Measurements from ENCODE around the gene CFAP97. TPM values are rescaled to one million over a fixed set of nuclear protein-coding genes. Genes with fewer than 3 reads are reported as not detected.

CFAP97 gene
- total and polyA plus RNA-seq, 9 of the 15 experiments (the other 6 are each of a cell fraction or from before 2014, with no cell fraction given): 17.3 to 57.8 (median 44.4) TPM

DNA sequence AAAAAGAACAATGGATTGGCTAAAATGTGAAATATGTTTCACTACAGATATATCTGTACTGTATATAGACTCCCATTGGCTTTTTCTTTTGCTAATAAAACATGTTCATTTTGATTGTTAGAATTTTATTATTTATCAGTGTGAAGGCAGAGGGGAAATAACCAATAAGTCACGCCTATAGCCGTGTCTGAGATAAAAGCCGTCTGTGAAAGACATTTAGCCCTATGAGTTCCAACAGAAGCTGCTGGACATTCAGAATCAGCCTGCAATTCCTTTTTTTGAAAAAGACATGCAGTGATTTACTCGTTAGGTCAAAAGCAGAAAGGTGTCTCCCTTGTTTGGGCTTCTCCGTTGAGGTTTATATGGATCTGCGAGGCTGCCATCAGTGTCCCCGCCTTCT is 84.9 kb downstream of the CFAP97 start:
- Histone ChIP-seq H3K4me1 (replicated peaks in 1 of 2; ENCODE audit: control insufficient read depth in 2 of 2, insufficient read depth in 2 of 2, low read length in 2 of 2) (peaks cover 5 to 38% of the 10 kb centered on the region in 2 experiments), H3K27ac (ENCODE audit: extremely low read depth, low read depth, low read length) (no peak overlapping the region), H3K9me1 (ENCODE audit: control insufficient read depth, insufficient read depth, low read length) (no peaks in the 10 kb centered on the region), H3K36me3 (ENCODE audit: control insufficient read depth, insufficient read depth, low read length) (no peaks in the 10 kb centered on the region), H2AFZ (ENCODE audit: low read depth, low read length) (peak overlapping the region; percentile 79), H3K27me3 (ENCODE audit: control insufficient read depth in 2 of 2, insufficient read depth in 2 of 2, low read length in 2 of 2) (no peaks in the 10 kb centered on the region), H3K9ac (ENCODE audit: insufficient read depth in 1 of 2, low read depth in 2 of 2, low read length in 2 of 2) (no peak overlapping the region), H3K4me3 (no peak overlapping the region), H3K79me2 (ENCODE audit: control insufficient read depth, insufficient read depth, low read length) (no peaks in the 10 kb centered on the region), H3K9me3 (replicated peaks; ENCODE audit: control insufficient read depth, insufficient read depth, low read depth, low read length) (no peaks in the 10 kb centered on the region), H3K4me2 (ENCODE audit: insufficient read depth, low read length) (no peak overlapping the region; the same call in 1 of the 2 replicates), H4K20me1 (replicated peaks; ENCODE audit: control insufficient read depth, insufficient read depth, low read length) (no peaks in the 10 kb centered on the region)
- FAIRE-seq (no peak), DNase-seq (ENCODE audit: extremely low read depth in 1 of 4, low spot score in 3 of 4) (no peak), ATAC-seq (no peak)
- BruUV-seq (replicated peaks): no TSS peak
- 68% methylated on average over 7 of the region's 7 CpGs for WGBS (ENCODE audit: insufficient coverage, low coverage, missing lambda C conversion rate)
- ChIA-PET CTCF (ENCODE audit: low intra/inter-chr PET ratio) (no interaction called here), POLR2A (interaction anchor here (0.6 kb wide), 1 partner anchor 369 kb away, joined by 3 read pairs; no protein-coding TSS in a partner anchor)
- intact Hi-C loops (cut with micrococcal nuclease): no loop called here
- in situ Hi-C loops (cut with MboI): no loop called here
- TF ChIP-seq, protein P1, sequence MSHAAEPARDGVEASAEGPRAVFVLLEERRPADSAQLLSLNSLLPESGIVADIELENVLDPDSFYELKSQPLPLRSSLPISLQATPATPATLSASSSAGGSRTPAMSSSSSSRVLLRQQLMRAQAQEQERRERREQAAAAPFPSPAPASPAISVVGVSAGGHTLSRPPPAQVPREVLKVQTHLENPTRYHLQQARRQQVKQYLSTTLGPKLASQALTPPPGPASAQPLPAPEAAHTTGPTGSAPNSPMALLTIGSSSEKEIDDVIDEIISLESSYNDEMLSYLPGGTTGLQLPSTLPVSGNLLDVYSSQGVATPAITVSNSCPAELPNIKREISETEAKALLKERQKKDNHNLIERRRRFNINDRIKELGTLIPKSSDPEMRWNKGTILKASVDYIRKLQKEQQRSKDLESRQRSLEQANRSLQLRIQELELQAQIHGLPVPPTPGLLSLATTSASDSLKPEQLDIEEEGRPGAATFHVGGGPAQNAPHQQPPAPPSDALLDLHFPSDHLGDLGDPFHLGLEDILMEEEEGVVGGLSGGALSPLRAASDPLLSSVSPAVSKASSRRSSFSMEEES (CRISPR knock-in tag; IDR thresholded peaks at IDR 0.05): no peak
- TF ChIP-seq ZNF212 (CRISPR knock-in tag; IDR thresholded peaks at IDR 0.05): no peak
- no peak for TF ChIP-seq NONO (IDR thresholded peaks at IDR 0.05; ENCODE audit: low read depth in 2 of 2, low read length in 1 of 2)
- TF ChIP-seq PRMT5 (CRISPR knock-in tag; IDR thresholded peaks at IDR 0.05): no peak
- no peak for TF ChIP-seq TEAD4 (IDR thresholded peaks at IDR 0.05; ENCODE audit: low read length)
- TF ChIP-seq TEAD4 (CRISPR knock-in tag; IDR thresholded peaks at IDR 0.05; ENCODE audit: borderline replicate concordance): no peak
- no peak for TF ChIP-seq TEAD2 (tag; IDR thresholded peaks at IDR 0.05)
- TF ChIP-seq RHOXF2B (CRISPR knock-in tag; conservative IDR thresholded peaks at IDR 0.05): no peak
- TF ChIP-seq SP1 (CRISPR knock-in tag; IDR thresholded peaks at IDR 0.05): no peak
- no peak for TF ChIP-seq ZNF586 (CRISPR knock-in tag; conservative IDR thresholded peaks at IDR 0.05)
- no peak for TF ChIP-seq NR2C1 (IDR thresholded peaks at IDR 0.05)
- TF ChIP-seq NR2C1 (tag; IDR thresholded peaks at IDR 0.05): no peak
- no peak for TF ChIP-seq HDAC8 (tag; IDR thresholded peaks at IDR 0.05)
- no peak for TF ChIP-seq TAF7 (tag; IDR thresholded peaks at IDR 0.05)
- TF ChIP-seq MBD2 (IDR thresholded peaks at IDR 0.05; ENCODE audit: borderline replicate concordance, low read depth): no peak
- no peak for TF ChIP-seq ZNF644 (tag; IDR thresholded peaks at IDR 0.05; ENCODE audit: low read depth)
- no peak for TF ChIP-seq KLF1 (tag; IDR thresholded peaks at IDR 0.05)
